GM18858 (cell line): Measurements from ENCODE around the gene NT5DC3.

Experiments
- ATAC-seq: cut with Tn5 transposase; IDR thresholded peaks from one replicate; pipeline ENCODE4 v1.9.1; 2021; ENCODE audit not compliant: unreplicated experiment

NT5DC3 gene

GRCh38 chr12:103785243-103786031, 55.6 kb downstream of the NT5DC3 start:
- no peak for ATAC-seq

- ATAC-seq: no peak
Measured at GRCh38 chr12:103783744-103784664, 57.0 kb downstream of the NT5DC3 start.

- ATAC-seq: no peak
Measured at GRCh38 chr12:103782399-103782798, 58.6 kb downstream of the NT5DC3 start.

GRCh38 chr12:103780992-103781391, 60.0 kb downstream of the NT5DC3 start:
- ATAC-seq: no peak

- no peak for ATAC-seq
Measured at GRCh38 chr12:103780093-103780440, 61.0 kb downstream of the NT5DC3 start.

- no peak for ATAC-seq
Measured at GRCh38 chr12:103779410-103780092, 61.5 kb downstream of the NT5DC3 start.

- ATAC-seq: no peak
Measured at GRCh38 chr12:103778781-103779180, 62.3 kb downstream of the NT5DC3 start.

GRCh38 chr12:103774977-103775560, 66.0 kb downstream of the NT5DC3 start:
- ATAC-seq: no peak

GRCh38 chr12:103773109-103773910, 67.7 kb downstream of the NT5DC3 start:
- ATAC-seq: no peak

GRCh38 chr12:103772367-103773108, 68.5 kb downstream of the NT5DC3 start:
- no peak for ATAC-seq

- no peak for ATAC-seq
Measured at GRCh38 chr12:103771466-103771865, 69.6 kb downstream of the NT5DC3 start.

- ATAC-seq: no peak
Measured at GRCh38 chr12:103769240-103769945, 71.6 kb downstream of the NT5DC3 start.

- ATAC-seq: no peak
Measured at GRCh38 chr12:103768467-103769123, 72.4 kb downstream of the NT5DC3 start.

GRCh38 chr12:103766028-103766427, 75.0 kb downstream of the NT5DC3 start:
- ATAC-seq: no peak

- ATAC-seq: no peak
Measured at GRCh38 chr12:103765322-103765721, 75.7 kb downstream of the NT5DC3 start.

GRCh38 chr12:103762473-103762872, 78.6 kb downstream of the NT5DC3 start:
- no peak for ATAC-seq

GRCh38 chr12:103758310-103759089, 82.5 kb downstream of the NT5DC3 start:
- no peak for ATAC-seq

- no peak for ATAC-seq
Measured at GRCh38 chr12:103757248-103757647, 83.8 kb downstream of the NT5DC3 start.
